Immature natural killer cell (primary cell): ENCODE data around the gene RGS6. TPM values are rescaled to one million over a fixed set of nuclear protein-coding genes. Genes with fewer than 3 reads are reported as not detected.

ENCODE experiments used
- DNase-seq, 3 donors: peaks; one replicate each; pipeline ENCODE4 v3.0.0; 2022; ENCODE audit warnings: mixed read lengths in 1 of 3
- H3K27ac Mint-ChIP-seq, 6 donors: one replicate each; pipeline ENCODE4 v1.8.0; 2020; ENCODE audit warnings: mixed read lengths in 6 of 6, mild to moderate bottlenecking in 5 of 6, inconsistent platforms in 4 of 6, moderate library complexity in 3 of 6
- H3K27me3 Mint-ChIP-seq, 3 donors: one replicate each; pipeline ENCODE4 v1.8.0; 2020 to 2021; ENCODE audit warnings: low read depth in 3 of 3, mild to moderate bottlenecking in 3 of 3, mixed read lengths in 3 of 3, moderate library complexity in 3 of 3, inconsistent platforms in 1 of 3
- H3K36me3 Mint-ChIP-seq, 3 donors: one replicate each; pipeline ENCODE4 v1.8.0; 2020; ENCODE audit warnings: mixed read lengths in 3 of 3, inconsistent platforms in 2 of 3, mild to moderate bottlenecking in 2 of 3
- H3K4me1 Mint-ChIP-seq, 2 donors: one replicate each; pipeline ENCODE4 v1.8.0; 2020; ENCODE audit warnings: inconsistent platforms in 2 of 2, mild to moderate bottlenecking in 2 of 2, mixed read lengths in 2 of 2, moderate library complexity in 1 of 2
- H3K4me3 Mint-ChIP-seq, 5 donors: one replicate each; pipeline ENCODE4 v1.8.0; 2020; ENCODE audit warnings: mild to moderate bottlenecking in 5 of 5, mixed read lengths in 5 of 5, inconsistent platforms in 3 of 5, moderate library complexity in 3 of 5
- H3K9me3 Mint-ChIP-seq, 6 donors: one replicate each; pipeline ENCODE4 v1.8.0; 2020; ENCODE audit warnings: mild to moderate bottlenecking in 6 of 6, mixed read lengths in 6 of 6, inconsistent platforms in 4 of 6, moderate library complexity in 3 of 6
- polyA plus RNA-seq, 3 donors: library from polyadenylated mRNA; unstranded; fragments of 300-500 nt; fragmentation: Illumina TruSeq; gene quantifications; one replicate each; pipeline ENCODE4 v1.2.3, GENCODE V29; 2021

Gene RGS6
- polyA plus RNA-seq, 3 donors from 2014 or later: 0.34 to 0.37 TPM; not detected in 1

DNA sequence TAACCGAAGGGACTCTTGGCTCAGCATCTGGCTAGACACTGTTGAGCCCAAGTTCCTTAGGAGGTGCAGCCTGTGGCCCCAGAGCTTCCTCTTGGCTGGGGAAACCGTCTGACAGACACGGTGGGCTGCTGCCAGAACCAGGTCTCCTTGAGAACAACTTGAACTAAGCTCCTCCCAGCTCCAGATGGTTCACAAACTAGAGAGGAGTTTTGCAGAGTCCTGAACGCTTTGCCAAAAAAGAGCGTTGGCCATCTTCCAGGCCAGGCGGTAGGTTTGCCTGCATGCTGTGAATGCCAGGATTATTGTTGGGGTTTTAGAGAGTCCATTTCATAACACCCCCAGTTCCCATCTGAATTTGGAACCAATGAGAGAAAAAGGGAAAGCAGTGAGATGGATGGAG, 399.8 kb downstream of the RGS6 start:
- no peaks in the 10 kb centered on the region for H3K36me3 Mint-ChIP-seq
- H3K27ac Mint-ChIP-seq: no peak overlapping the region
- DNase-seq: no peak
- no peaks in the 10 kb centered on the region for H3K4me1 Mint-ChIP-seq
- no peak overlapping the region for H3K4me3 Mint-ChIP-seq
- H3K9me3 Mint-ChIP-seq: peaks cover 0 to 2% (median 0%) of the 10 kb centered on the region in 6 donors
- peaks cover 0 to 5% (median 1%) of the 10 kb centered on the region in 3 donors for H3K27me3 Mint-ChIP-seq

DNA sequence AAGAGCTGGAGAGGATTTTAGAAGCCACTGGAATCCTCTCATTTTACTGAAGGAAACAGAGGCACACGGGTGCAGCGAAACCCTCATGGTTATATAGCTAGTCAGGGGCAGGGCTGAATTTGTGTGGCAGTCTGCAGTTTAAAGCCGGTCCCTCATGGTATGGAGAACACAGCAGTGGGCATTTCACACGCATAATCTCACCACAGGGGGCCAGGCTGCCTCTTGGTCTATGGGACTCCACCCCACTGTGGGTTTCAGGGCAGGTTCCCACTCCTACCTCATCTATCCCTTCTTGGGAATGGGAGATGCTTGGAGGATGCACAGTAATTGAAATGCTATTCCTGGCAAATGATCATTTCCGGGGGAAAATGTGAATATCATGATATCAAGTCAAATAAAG, 400.6 kb downstream of the RGS6 start:
- Mint-ChIP-seq H3K9me3 (peaks cover 0 to 2% (median 0%) of the 10 kb centered on the region in 6 donors), H3K27ac (no peak overlapping the region), H3K4me3 (no peak overlapping the region), H3K36me3 (no peaks in the 10 kb centered on the region), H3K4me1 (no peaks in the 10 kb centered on the region), H3K27me3 (peaks cover 0 to 4% (median 1%) of the 10 kb centered on the region in 3 donors)
- no peak for DNase-seq

DNA sequence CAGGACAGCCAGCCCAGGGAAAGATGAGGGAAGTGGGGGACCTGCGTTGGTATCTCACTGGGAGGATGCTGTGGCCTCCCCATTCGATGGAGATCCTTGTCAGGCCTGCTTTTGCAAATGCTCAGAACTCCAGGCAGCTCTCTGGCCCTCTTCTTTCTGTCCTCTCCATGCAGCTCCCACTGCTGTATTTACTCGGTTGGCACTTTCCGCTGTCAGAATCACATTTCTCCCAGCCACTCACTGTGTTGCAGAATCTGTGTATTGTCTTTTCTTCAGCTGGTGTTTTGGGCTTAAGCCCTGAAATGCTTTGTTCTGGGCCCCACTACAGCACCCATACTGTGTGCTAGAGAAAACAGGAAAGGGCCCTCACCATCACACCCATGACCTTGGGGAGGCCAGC, 401.1 kb downstream of the RGS6 start:
- no peak overlapping the region for H3K4me3 Mint-ChIP-seq
- no peak for DNase-seq
- no peak overlapping the region for H3K27ac Mint-ChIP-seq
- peaks cover 0 to 1% (median 0%) of the 10 kb centered on the region in 3 donors for H3K27me3 Mint-ChIP-seq
- no peaks in the 10 kb centered on the region for H3K36me3 Mint-ChIP-seq
- H3K4me1 Mint-ChIP-seq: no peaks in the 10 kb centered on the region
- H3K9me3 Mint-ChIP-seq: peaks cover 0 to 2% (median 0%) of the 10 kb centered on the region in 6 donors

DNA sequence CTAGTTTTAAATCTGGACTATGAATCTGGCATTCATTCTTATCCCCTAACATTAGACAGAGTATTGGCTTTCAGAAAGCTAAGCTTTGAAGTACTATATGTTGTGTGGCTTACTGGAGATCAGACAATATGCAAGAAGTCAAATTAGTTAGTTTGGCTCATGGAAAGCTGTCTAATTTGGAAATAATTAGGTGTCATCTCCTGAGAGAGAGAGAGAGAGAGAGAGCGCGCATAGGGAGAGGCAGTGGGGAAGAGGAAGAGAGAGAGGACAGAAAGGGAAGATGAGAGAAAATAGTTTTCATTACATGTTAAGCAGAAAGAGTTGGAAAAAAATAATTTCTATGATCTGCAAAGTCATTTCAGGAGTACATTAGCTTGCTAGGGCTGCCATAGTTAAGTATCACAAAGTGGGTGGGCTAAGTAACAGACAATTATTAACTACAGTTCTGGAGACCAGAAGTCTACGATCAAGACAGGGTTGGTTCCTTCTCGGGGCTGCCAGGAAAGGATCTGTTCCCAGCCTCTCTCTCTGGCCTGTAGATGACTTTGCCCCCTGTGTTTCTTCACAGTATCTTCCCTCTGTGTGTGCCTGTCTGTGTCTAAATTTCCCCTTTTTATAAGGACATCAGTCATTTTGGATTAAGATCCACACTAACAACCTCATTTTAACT, 404.2 kb downstream of the RGS6 start:
- no peak for DNase-seq
- no peak overlapping the region for H3K27ac Mint-ChIP-seq
- H3K27me3 Mint-ChIP-seq: peaks cover 3 to 12% (median 5%) of the 10 kb centered on the region in 3 donors
- H3K36me3 Mint-ChIP-seq: no peaks in the 10 kb centered on the region
- H3K4me1 Mint-ChIP-seq: no peaks in the 10 kb centered on the region
- H3K9me3 Mint-ChIP-seq: peaks cover 0 to 2% (median 0%) of the 10 kb centered on the region in 6 donors
- H3K4me3 Mint-ChIP-seq: no peak overlapping the region

DNA sequence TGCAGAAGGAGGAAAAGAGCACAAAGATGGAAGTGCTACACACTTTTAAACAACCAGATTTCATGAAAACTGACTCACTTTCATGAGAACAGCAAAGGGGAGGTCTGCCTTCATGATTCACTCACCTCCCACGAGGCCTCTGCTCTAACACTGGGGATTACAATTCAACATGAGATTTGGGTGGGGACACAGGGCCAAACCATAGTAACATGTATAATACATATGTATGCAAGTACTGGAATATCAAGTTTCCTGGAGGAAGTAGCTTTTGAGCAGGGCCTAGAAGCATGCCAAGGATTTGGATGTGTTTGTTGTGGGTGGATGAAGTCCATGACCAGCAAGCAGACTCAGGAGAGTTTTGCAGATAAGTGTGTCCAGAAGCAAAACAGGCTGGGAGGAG, 409.0 kb downstream of the RGS6 start:
- Mint-ChIP-seq H3K9me3 (peaks cover 0 to 1% (median 0%) of the 10 kb centered on the region in 6 donors), H3K36me3 (no peaks in the 10 kb centered on the region), H3K4me1 (no peaks in the 10 kb centered on the region), H3K4me3 (no peak overlapping the region), H3K27ac (no peak overlapping the region), H3K27me3 (peaks cover 2 to 14% (median 5%) of the 10 kb centered on the region in 3 donors)
- DNase-seq: no peak

DNA sequence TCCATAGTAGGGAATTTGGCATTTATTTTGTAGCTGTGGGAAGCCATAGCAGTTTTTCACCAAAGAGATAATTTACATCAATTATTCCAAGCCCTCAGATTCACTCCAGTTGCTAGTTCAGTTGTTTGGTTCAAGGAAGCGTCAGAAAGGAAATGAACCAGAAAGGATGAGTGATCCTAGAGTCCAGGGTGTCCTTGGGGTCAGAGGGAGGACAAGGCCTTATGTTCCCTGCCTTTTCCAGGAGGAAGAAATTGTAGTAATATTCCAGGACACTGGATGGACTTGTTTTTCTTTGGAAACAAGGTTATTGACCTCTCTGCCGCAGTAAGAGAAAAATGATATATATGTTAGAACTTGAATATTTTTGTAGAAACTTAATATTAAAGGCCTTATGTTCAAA, 409.5 kb downstream of the RGS6 start:
- H3K4me1 Mint-ChIP-seq: no peaks in the 10 kb centered on the region
- H3K9me3 Mint-ChIP-seq: no peaks in the 10 kb centered on the region
- no peak overlapping the region for H3K27ac Mint-ChIP-seq
- H3K27me3 Mint-ChIP-seq: peaks cover 2 to 14% (median 5%) of the 10 kb centered on the region in 3 donors
- H3K36me3 Mint-ChIP-seq: no peaks in the 10 kb centered on the region
- no peak overlapping the region for H3K4me3 Mint-ChIP-seq
- no peak for DNase-seq

DNA sequence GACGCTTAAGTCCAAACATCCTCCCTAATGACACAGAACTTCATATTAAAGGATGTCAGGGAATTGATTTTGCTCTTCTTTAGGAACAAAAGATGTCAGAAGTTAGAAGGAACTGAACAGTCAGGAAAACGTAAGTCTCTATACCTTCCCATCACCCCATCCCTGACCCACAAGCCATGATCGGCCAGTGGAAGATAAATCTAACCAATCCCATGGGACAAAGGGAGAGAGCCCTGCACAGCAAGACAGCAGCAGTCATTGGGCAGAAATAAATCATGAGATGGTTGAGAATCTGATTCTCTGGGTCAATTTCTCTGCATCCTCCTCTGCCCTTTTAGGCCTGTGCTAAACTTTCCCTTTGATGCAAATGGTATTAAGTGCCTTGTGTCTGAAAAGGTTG, 414.9 kb downstream of the RGS6 start:
- no peak overlapping the region for H3K27ac Mint-ChIP-seq
- H3K27me3 Mint-ChIP-seq: peaks cover 0 to 8% (median 1%) of the 10 kb centered on the region in 3 donors
- H3K9me3 Mint-ChIP-seq: no peaks in the 10 kb centered on the region
- H3K4me3 Mint-ChIP-seq: no peak overlapping the region
- DNase-seq: no peak
- no peaks in the 10 kb centered on the region for H3K36me3 Mint-ChIP-seq
- H3K4me1 Mint-ChIP-seq: no peaks in the 10 kb centered on the region

DNA sequence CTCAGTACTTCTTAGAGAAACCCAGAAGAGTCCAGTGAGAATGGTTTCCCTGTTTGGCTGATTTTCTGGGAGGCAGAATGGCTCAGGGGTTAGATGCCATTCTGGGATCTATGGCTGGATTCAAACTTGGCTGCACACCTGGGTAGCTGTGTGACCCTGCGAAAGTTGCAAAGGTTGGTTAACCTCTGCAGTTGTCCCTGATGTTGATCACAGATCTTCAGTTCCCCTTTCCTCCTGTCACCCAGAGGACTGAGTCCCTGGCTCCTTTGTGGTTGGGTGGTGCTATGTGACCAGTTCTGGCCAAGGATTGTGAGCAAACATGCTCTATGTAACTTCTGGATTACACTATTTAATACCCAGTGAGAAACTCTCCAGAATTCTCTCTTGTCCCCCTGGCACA, 418.0 kb downstream of the RGS6 start:
- Mint-ChIP-seq H3K4me1 (no peaks in the 10 kb centered on the region), H3K27me3 (peaks cover 0 to 6% (median 3%) of the 10 kb centered on the region in 3 donors), H3K4me3 (no peak overlapping the region), H3K36me3 (no peaks in the 10 kb centered on the region), H3K27ac (no peak overlapping the region), H3K9me3 (no peaks in the 10 kb centered on the region)
- DNase-seq: no peak

DNA sequence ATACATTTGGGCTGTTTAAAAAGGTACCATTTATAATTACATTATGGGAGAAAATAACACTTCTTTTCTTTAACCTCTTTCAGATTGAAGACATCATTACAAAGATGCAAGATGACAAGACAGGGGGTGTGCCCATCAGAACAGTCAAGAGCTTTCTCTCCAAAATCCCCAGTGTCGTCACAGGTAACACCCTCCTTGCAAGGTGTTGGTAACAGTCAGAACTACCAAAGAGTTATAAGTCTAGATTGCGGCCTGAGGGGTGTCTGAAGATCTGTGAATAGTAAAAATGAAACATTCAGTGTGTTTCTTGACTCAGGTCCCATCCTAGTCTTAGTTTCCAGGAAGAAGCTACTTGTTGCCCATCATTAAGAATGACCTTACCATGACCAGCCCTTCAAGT, 419.8 kb downstream of the RGS6 start:
- Mint-ChIP-seq H3K9me3 (no peaks in the 10 kb centered on the region), H3K27ac (no peak overlapping the region), H3K27me3 (peaks cover 0 to 6% (median 3%) of the 10 kb centered on the region in 3 donors), H3K4me1 (no peaks in the 10 kb centered on the region), H3K4me3 (no peak overlapping the region), H3K36me3 (no peaks in the 10 kb centered on the region)
- no peak for DNase-seq

DNA sequence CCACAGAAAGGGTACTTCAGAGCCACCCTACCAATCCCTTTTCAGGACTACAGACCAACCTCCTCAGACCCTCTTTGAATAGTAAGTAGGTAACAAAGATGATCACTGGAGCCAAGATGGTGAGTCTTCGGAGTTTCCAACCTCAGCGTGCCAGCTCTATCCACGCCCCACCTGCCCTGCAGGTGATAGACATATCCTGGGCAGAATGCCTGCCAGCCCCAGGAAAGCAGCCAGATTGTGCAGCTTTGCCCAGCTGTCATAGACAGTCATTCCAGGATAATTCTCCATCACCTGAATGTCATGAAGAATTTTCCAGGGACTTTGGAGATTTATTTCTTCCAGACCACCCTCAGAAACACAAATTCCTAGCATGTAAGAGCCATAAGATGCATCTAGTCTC, 434.4 kb downstream of the RGS6 start:
- H3K27me3 Mint-ChIP-seq: peaks cover 1 to 9% (median 1%) of the 10 kb centered on the region in 3 donors
- no peak overlapping the region for H3K27ac Mint-ChIP-seq
- H3K4me1 Mint-ChIP-seq: no peaks in the 10 kb centered on the region
- DNase-seq: no peak
- H3K36me3 Mint-ChIP-seq: no peaks in the 10 kb centered on the region
- no peak overlapping the region for H3K4me3 Mint-ChIP-seq
- H3K9me3 Mint-ChIP-seq: peaks cover 0 to 1% (median 0%) of the 10 kb centered on the region in 6 donors

DNA sequence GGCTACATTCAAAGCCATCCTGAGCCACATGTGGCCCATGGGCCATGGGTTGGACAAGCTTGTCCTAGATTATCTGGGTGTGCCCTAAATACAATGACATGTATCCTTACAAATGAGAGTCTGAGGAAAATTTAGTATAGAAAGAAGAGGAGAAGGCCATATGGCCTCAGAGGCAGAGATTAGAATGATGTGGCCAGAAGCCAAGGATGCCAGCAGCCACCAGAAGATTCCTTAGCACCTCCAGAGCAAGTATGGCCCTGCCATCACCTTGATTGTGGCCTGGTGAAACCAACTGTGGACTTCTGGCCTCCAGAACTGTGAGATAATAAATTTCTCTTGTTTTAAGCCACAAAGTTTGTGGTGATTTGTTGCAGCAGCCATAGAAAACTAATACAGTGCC, 436.9 kb downstream of the RGS6 start:
- Mint-ChIP-seq H3K4me3 (no peak overlapping the region), H3K9me3 (peaks cover 0 to 1% (median 0%) of the 10 kb centered on the region in 6 donors), H3K36me3 (no peaks in the 10 kb centered on the region), H3K27me3 (peaks cover 1 to 15% (median 4%) of the 10 kb centered on the region in 3 donors), H3K27ac (no peak overlapping the region), H3K4me1 (no peaks in the 10 kb centered on the region)
- DNase-seq: no peak

DNA sequence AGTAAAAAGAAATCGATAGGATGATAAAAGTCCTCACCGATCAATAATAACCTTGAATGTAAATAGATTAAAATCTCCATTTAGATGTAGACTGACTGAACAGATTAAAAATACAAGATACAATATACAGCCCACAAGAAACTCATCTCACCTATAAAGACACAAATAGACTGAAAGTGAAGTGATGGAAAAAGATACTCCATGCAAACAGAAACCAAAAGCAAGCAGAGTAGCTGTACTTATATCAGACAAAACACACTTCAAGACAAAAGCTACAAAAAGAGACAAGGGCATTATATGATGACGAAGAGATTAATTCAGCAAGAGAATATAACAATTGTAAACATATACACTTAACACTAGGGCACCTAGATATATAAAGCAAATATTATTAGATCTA, 444.8 kb downstream of the RGS6 start:
- Mint-ChIP-seq H3K27me3 (peaks cover 3 to 28% (median 6%) of the 10 kb centered on the region in 3 donors), H3K36me3 (peaks cover 5 to 12% (median 10%) of the 10 kb centered on the region in 3 donors), H3K4me1 (no peaks in the 10 kb centered on the region), H3K4me3 (no peak overlapping the region), H3K9me3 (peaks cover 4 to 29% (median 15%) of the 10 kb centered on the region in 6 donors), H3K27ac (no peak overlapping the region)
- no peak for DNase-seq

DNA sequence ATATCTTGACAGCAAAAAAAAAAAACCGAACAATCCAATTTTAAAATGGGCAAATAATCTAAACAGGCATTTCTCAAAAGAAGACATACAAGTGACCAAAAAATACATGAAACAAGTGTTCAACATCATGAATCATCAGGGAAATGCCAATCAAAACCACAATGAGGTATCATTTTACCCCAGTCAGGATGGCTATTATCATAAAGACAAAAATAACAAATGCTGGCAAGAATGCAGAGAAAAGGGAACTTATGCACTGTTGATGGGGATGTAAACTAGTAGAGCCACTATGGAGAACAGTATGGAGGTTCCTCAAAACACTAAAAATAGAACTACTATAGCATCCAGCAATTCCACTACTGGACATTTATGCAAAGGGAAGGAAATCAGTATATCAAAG, 448.2 kb downstream of the RGS6 start:
- H3K27me3 Mint-ChIP-seq: peaks cover 3 to 23% (median 4%) of the 10 kb centered on the region in 3 donors
- no peak overlapping the region for H3K27ac Mint-ChIP-seq
- no peak overlapping the region for H3K4me3 Mint-ChIP-seq
- peaks cover 2 to 18% (median 10%) of the 10 kb centered on the region in 6 donors for H3K9me3 Mint-ChIP-seq
- peaks cover 5 to 12% (median 7%) of the 10 kb centered on the region in 3 donors for H3K36me3 Mint-ChIP-seq
- H3K4me1 Mint-ChIP-seq: no peaks in the 10 kb centered on the region
- DNase-seq: no peak

DNA sequence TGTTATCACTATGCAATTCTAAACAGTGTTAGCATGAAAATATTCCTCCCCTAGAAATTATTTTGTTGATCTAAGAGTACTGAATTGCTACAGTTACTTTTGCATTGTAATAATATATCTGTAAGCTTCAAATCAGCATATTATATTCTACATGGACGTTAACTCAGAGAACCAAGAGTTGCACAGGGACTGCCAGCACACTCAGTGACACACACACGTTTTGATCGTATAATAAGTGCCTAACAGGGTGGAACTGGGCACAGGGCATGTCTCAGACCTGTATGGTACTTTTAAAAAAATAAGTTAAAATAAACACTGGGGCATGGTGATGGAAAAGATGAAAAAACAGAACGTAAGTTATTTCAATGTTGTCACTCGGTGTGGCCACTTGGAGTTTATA, 451.6 kb downstream of the RGS6 start:
- Mint-ChIP-seq H3K4me1 (no peaks in the 10 kb centered on the region), H3K4me3 (no peak overlapping the region), H3K27me3 (peaks cover 3 to 17% (median 5%) of the 10 kb centered on the region in 3 donors), H3K36me3 (no peaks in the 10 kb centered on the region), H3K27ac (no peak overlapping the region), H3K9me3 (no peaks in the 10 kb centered on the region)
- no peak for DNase-seq

DNA sequence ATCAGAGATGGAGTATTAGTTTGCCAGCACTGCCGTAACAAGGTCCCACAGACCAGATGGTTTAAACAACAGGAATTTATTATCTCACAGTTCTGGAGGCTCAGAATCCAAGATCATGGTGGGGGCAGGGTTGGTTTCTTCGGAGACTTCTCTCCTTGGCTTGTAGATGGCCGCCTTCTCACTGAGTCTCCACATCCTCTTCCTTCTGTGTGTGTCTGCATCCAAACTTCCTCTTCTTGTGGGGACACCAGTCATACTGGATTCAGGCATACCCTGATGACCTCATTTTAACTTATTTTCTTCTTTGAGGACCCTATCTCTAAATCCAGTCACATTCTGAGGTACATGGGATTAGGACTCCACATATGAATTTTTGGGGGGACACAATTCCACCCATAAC, 455.5 kb downstream of the RGS6 start:
- peaks cover 0 to 7% (median 0%) of the 10 kb centered on the region in 6 donors for H3K9me3 Mint-ChIP-seq
- H3K4me1 Mint-ChIP-seq: no peaks in the 10 kb centered on the region
- peaks cover 0 to 6% (median 3%) of the 10 kb centered on the region in 3 donors for H3K27me3 Mint-ChIP-seq
- no peaks in the 10 kb centered on the region for H3K36me3 Mint-ChIP-seq
- no peak for DNase-seq
- no peak overlapping the region for H3K27ac Mint-ChIP-seq
- H3K4me3 Mint-ChIP-seq: no peak overlapping the region
